Brain microvascular endothelial cell (primary cell): Measurements from ENCODE around the gene RGS21.

Experiments
- DNase-seq: peaks from one replicate; pipeline ENCODE4 v3.0.0-alpha.2; 2020
- H3K27ac ChIP-seq: fragments of 250-450 bp; sonication (Bioruptor Pico); 2 replicates; pipeline ENCODE4 v1.5.1; 2020; ENCODE audit warnings: mild to moderate bottlenecking, moderate library complexity
- H3K27me3 ChIP-seq: fragments of 250-450 bp; sonication (Bioruptor Pico); replicated peaks from 2 replicates; pipeline ENCODE4 v1.5.1; 2020; ENCODE audit warnings: mild to moderate bottlenecking
- H3K36me3 ChIP-seq: fragments of 250-450 bp; sonication (Bioruptor Pico); replicated peaks from 2 replicates; pipeline ENCODE4 v1.5.1; 2020; ENCODE audit warnings: mild to moderate bottlenecking
- H3K4me3 ChIP-seq: 2 replicates; pipeline ENCODE4 v1.5.1; 2011; ENCODE audit warnings: low read depth, mild to moderate bottlenecking, control low read depth, low read length, moderate library complexity
- CTCF ChIP-seq: IDR thresholded peaks from 2 replicates; pipeline ENCODE4 v1.5.1; 2011; ENCODE audit warnings: low read depth, mild to moderate bottlenecking, moderate library complexity, low read length, control low read depth, inconsistent platforms; ENCODE audit errors: missing control alignments
- in situ Hi-C: cut with HindIII; loops from 2 replicates; pipeline ENCODE4 v1.10.0; 2017; ENCODE audit warnings: low sequenced_read_pairs, low pct_ligation_motif_present

The RGS21 gene

GRCh38 chr1:192363177-192363576 is 46.4 kb downstream of the RGS21 start:
- Histone ChIP-seq H3K4me3 (no peak overlapping the region), H3K36me3 (no peaks in the 10 kb centered on the region), H3K27me3 (no peaks in the 10 kb centered on the region), H3K27ac (no peak overlapping the region)
- DNase-seq: no peak
- in situ Hi-C loops: no loop called here
- peak; percentile 16 for TF ChIP-seq CTCF

GRCh38 chr1:192367436-192367835 is 50.6 kb downstream of the RGS21 start:
- DNase-seq: no peak
- no peak overlapping the region for H3K4me3 ChIP-seq
- in situ Hi-C loops: no loop called here
- H3K27ac ChIP-seq: no peak overlapping the region
- H3K27me3 ChIP-seq: no peaks in the 10 kb centered on the region
- no peaks in the 10 kb centered on the region for H3K36me3 ChIP-seq
- TF ChIP-seq CTCF: no peak

- Histone ChIP-seq H3K27me3 (no peaks in the 10 kb centered on the region), H3K36me3 (no peaks in the 10 kb centered on the region), H3K27ac (no peak overlapping the region), H3K4me3 (no peak overlapping the region)
- TF ChIP-seq CTCF: no peak
- in situ Hi-C loops: no loop called here
- DNase-seq: no peak
Measured at GRCh38 chr1:192375306-192375705, 58.5 kb downstream of the RGS21 start.

GRCh38 chr1:192376374-192376773 is 59.6 kb downstream of the RGS21 start:
- H3K36me3 ChIP-seq: no peaks in the 10 kb centered on the region
- H3K27ac ChIP-seq: no peak overlapping the region
- DNase-seq: no peak
- H3K27me3 ChIP-seq: no peaks in the 10 kb centered on the region
- in situ Hi-C loops: no loop called here
- TF ChIP-seq CTCF: no peak
- H3K4me3 ChIP-seq: no peak overlapping the region

GRCh38 chr1:192378276-192378675 is 61.5 kb downstream of the RGS21 start:
- no peak for DNase-seq
- in situ Hi-C loops: no loop called here
- no peak overlapping the region for H3K4me3 ChIP-seq

More at GRCh38 chr1:192378276-192378675, 61.5 kb downstream of the RGS21 start:
- Histone ChIP-seq H3K27me3 (no peaks in the 10 kb centered on the region), H3K36me3 (no peaks in the 10 kb centered on the region), H3K27ac (no peak overlapping the region)
- no peak for TF ChIP-seq CTCF
